Measurements from ENCODE around the gene PALMD.

The PALMD gene

DNA sequence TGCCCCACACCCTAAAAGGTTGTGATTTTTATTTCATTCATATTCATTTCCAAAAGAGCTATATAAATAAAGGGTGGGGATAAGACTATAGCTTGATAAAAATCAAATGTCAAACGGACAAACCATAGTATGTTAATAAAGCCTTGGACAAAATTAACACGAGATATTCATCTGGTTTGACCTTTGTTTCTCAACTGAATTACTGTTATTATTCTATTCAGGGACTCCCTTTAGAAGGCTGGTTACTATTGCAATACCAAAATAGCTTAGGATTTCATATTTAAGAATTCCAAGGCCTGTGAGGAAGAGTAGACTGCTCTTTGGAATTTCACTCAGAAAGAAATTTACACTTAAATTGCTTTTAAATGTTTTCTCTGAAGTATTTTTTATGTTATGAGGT is 10.2 kb upstream of the PALMD start:
- DNase-seq = no peak

DNA sequence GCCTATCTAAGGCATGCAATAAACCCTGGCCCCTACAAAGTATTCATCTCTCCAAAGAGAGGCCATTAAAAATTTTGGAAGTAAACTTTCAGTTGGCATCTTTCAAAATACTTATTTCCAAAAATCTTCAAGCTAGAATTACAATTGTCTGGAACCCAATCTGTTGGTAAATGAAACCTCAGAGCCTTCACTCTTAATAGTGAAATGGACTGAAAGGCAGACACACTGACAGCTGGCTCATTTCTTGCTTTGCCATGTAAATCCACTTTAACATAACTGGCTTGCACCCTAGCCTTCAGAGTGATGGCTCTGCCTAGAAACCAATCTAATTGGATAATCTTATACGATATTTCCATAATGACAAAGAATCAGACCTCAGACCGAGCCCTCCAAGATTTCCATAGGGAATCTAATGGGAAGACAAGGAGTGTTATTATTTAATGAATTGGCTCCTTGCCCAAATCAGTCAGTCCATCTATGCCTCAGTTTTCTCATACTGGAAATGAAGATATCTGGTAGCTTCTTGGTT is 9.2 kb upstream of the PALMD start:
- no peak for DNase-seq

DNA sequence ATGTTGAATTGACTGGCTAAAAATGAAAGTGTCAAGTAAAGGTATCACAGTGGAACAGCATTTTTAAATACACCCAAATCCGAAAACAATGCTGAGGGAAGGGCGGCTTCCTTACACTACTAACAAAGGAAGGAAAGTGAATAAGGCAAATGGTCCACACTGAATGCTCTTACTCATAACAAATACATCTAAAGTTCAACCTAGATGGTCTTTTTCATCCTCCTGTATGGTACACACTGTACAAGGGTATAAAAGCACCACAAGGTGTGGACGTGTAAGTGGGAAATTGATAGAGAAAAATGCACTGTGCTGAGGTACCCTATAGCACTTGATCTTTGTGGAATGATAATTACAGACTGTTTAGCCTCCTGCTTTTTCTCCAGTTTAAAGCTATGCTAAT is 7.1 kb upstream of the PALMD start:
- DNase-seq = no peak

DNA sequence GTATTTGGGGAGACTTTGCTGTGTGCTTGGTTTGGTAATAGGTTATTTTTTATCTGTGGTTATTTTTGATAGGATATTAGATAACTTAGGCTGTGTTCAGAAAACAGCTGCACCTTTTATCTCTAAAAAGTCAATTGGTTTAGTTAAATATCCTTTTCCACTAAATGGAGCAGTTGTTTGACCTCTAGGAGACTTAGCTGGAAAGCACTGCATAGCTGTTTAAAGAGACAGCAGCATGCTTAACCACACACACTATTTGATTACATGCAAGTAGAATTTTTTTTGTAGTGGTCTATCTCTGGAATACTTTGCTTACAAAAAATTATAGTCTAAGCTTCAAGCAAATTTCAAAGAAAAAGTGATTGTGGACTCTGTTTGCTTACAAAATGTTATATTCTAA is 6.5 kb upstream of the PALMD start:
- no peak for DNase-seq

DNA sequence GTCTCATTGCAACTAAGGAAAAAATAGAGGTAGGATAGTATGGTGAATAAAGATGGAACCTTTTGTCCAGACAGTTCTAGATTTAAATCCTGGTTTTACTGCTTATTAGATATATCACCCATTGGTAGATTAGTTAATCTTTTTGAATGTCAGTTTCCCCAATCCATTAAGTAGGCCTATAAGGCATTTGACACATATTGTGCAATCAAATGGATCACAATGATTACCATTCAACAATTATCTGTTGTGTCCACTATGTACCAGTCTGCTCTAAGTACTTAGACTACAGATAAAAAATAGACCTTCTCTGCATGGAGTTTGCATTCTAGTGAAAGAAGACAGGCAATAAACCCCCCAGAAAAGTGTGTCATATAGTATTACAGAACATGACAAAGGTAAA is 6.0 kb upstream of the PALMD start:
- no peak for DNase-seq

DNA sequence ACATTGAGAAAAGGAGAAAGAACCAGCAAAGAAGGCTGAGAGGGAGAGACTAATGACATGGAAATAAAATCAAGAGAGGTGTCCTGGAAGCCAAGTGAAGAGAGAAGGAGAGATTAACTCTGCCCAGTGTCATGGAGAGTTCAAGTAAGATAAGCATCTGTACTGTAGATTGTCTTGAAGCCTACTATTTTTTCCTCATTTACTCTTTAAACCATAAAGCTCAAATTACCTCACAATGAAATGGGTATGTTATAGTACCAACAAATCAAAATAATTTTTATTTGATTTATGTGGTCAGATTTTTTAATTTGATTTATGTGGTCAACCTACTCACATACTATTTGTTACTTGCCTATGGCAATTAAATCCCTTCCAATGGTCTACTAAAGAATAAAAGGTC is 5.2 kb upstream of the PALMD start:
- DNase-seq = no peak

DNA sequence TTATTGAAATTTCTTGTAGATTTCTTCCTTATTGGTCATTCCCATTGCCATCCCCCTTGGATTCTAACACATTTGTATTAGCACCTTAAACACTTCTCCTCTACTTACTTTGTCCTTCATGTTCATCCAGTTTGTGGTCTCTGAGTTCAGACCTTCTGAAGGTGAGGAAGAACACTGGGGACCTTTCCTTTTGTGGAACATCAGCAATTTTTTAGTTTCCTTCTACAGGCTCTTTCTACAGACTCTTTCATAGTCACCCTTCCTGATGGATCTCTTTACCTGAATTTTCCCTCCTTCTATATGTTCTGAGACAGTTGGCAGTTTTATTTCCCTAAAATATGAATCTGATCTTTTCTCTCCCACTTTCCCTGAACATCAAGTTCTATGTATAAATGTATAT is 4.4 kb upstream of the PALMD start:
- no peak for DNase-seq

DNA sequence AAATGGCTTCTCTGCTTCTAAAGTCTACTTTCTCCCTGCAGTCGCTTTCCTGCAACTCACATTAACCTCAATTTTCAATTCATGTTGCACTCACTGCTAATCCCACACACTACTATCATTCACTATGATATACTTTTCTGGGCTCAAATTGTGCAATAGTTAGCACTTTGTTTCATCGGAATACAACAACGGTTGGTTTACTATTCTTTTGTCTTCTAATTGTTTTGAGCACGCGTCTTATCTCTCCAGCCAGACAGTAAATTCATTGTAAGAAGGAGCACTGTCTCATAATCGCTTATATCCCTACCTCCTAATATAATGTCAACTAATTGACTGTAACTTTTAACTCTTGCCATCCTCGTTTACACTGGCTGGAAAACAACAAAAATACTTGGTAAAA is 3.9 kb upstream of the PALMD start:
- no peak for DNase-seq

DNA sequence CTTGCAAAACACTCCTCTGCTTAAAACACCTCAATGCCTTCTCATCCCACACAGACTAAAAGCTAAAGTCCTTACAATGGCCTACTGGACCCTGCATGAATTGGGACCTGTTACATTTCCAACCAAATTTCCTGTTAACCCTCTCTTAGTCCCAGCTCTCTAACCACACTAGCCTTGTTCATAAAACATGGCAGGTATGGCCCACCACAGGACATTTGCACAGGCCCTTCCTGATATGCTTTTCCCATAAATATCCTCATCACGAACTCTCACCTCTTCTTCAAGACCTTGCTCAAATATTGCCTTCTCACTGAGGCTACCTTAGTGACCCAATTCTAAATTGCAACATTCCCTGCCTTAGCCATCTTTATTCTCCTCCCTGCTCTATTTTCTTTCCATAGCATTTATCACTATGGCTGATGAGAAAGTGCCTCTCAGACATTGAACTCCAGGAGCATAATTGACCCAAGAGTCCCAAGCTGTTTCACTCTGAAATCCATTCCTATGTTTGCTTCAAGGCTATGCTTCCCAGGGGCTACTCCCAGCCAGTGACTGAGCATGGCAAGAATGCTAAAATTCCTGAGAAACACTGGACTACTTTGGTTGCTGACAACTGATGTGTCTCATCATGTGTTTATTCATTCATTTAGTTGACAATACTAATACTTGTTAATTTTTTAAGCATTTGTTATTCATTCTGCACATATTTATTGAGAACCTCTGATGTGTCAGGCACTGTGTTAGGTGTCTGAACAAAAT is 2.7 kb upstream of the PALMD start:
- DNase-seq = no peak

DNA sequence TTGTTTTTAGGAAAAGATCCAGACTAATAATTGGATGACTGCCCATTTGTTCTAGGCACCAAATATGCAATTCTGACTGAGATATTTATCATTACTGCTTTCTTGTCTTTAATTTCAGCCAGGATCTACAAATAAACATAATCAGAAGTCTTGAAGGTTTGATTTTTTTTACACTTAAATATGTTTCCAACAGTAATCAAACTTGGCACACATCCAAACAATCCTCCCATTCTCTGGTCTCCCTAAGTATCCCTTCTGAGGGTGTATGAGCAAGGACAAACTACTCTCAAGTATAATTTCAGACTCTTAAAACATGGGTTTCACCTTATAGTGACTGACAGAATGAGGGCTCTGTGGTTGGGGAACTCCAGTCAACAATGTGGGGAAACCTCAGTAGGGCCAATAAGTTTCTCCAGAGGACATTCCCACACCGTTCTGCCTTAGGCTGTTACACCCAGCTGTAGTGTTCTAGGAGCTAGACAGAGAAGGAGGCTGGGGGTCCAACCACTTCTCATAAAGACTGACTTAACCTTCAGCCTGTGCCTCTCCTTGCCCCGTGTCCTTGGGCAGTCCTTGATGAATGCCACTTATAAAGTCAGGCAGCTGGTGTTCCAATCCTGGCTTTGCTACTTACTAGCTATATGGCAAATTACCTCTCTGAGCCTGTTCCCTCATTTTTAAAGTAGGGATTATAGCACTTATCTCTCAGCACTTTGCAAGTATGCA is 1.5 kb upstream of the PALMD start:
- no peak for DNase-seq

DNA sequence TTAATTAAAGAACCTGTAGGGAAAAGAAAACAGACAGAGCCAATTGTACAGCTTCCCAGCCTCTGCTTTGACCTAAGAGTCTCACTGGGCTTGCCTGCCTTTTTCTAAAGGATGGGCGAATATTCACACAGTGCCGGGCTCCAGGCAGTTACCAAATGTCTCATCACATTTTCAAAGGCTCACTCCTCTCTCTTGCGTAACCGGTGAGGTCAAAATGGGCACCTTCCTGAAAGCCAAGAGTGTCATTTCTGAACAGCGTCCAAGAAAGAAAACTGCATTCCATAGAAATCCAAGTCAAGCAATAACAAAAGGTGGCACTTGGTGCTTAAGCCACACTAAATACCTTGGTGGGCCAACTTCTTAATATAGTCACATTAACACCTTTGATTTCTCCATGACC is 710 bp upstream of the PALMD start:
- DNase-seq = no peak

DNA sequence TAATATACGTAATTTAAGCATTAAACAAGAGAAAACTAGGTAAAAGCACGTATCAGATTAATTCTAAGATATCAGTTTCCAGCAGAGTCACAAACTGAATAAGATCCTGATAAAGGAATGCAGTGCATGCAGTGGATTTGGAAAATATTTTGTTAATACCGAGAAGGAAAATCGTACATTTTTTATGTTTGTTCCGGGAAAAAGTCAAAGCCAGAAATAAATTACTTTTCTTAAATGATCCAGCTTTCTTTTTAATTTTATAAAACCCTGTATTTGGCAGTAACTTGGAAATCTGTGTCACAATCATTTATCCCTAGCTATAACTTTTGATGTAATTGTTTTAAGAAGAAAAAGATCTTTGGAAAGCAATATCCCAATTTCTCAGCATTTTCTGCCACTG is 955 bp downstream of the PALMD start:
- no peak for DNase-seq

DNA sequence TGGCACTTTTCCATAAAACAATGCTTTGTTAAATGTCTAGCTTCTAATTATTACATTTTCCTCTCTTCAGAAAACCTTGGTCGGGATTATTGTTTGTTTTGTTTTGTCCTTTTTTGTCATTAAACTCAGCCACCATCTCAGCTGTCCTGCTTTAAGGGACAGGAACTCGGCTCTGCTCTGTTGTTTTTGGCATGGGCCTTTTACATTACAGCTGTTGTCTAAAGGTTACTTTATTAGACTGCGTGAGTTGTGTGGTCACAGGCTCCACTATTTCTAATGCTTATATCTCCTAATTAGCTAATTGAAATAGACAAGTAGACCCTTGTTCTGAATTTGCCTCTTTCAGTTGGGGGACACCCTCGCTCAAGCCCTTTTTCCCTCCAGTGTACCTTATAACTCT is 1.6 kb downstream of the PALMD start:
- DNase-seq = no peak

DNA sequence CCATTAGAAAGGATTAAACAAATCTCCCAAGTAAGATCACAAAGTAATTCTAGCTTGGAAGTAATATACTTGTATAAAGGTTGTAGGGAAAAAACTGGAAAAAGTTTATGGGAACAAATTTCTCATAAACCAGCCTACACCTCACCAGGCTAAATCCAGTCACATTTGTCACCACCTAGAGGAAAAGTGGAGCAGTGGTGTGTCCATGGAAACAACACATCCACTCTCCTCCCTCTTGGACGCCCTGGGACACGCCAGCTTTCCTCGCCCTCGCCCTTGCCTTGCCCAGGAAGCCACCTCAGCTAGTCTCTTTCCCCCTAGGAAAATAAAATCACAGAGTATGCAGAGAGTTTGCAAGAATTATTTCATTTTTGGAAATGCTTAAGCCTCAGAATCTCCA is 2.2 kb downstream of the PALMD start:
- no peak for DNase-seq

DNA sequence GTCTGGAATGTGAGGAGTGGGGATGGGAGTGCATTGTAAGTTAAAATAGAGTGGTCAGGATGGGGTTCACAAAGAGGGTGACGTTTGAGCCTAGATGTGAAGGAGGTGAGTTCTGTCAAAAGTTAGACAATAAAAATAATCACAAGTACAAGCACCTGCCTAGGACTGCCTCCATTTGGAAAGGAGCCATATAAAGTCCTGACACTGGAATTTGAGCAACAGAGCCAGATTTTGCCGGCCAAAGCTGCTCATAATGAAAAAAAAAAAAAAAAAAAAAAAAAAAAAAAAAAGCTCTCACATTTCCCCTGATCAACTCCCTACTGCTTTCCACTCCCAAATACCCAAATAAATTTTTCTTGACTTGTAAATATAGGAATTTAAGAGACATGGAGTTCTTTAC is 4.1 kb downstream of the PALMD start:
- no peak for DNase-seq

DNA sequence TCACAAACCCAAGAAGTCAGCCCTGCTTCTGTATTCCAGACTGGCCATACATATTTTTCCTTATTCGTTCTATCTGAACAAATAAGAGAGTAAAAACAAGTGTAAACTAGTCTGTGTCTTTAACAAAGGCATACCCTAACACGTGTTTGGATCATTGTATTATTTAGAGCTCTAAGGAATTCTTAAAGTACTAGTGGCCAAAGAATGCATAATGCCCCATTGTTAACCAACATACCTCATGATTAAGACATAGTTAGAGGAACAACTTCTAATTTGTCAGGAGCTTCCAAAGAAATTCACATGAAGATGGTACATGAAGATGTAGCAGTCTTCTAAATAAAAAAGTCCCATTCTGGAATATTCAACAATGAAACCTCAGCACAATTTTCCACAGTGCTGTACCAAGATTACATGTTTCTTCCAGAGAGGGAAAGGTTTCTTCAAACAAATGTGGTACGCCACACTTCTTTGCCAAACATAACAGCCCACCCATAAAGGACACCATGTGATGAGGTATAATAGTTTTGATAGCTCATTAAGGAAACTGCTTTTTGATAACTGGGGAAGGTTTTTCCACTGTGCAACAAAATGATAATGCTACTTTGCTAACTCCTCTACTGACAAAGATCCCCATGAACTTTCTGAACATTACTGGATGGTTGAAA is 5.0 kb downstream of the PALMD start:
- DNase-seq = no peak

DNA sequence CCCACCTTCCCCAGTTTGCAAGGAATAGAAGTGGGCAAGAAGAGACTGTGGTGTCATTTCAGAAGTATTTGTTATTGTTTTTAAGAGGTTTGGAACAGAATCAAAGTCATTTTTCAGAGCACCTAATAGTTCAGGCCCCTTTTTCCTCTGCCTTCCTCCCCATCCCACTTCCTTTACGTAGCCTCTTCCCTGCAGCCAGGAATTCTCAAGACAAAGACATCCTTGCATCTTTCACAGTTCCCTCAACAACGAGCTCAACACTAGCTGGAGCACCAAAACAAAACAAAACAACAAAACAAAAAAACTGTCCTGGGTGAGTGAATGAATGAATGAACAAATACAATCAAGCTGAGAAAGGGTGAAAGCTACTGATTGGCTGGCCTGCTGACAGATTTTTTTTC is 7.0 kb downstream of the PALMD start:
- DNase-seq = no peak

DNA sequence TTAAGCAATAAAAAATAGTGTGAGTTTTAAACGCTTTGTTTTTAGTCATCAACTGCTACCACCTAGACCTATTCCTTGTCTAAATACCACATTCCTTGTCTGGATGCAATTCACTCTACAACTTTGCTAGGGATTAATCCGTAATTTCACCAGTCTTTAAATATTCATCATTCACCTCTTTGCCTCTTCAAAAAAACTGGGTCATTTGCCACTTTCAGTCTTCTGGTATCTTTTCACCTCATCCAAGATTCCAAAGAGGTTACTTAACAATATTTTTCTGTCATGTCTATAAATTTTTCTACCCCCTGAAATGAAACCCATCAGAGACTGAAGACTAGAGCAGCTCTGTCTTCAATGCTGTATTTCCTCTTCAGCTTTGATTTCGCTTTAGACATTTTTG is 9.5 kb downstream of the PALMD start:
- no peak for DNase-seq

DNA sequence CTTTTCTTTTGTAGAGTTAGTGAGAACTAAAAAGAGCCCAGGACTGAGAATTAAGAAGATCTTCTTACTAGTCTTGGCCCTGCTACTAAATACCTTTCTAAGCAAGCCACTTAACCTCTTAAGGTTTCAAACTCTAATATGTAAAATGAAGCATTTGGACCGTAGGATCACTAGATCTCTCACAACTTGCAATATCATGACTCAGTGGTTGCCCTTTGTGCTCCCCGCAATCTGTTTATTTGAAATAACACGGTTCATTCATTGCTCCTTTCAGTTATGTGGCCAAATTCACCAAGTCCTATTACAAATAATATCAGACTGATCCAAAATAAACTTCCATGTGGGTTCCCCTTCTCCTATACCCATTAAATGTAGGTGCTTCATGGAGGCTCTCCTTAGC is 10.8 kb downstream of the PALMD start:
- no peak for DNase-seq

DNA sequence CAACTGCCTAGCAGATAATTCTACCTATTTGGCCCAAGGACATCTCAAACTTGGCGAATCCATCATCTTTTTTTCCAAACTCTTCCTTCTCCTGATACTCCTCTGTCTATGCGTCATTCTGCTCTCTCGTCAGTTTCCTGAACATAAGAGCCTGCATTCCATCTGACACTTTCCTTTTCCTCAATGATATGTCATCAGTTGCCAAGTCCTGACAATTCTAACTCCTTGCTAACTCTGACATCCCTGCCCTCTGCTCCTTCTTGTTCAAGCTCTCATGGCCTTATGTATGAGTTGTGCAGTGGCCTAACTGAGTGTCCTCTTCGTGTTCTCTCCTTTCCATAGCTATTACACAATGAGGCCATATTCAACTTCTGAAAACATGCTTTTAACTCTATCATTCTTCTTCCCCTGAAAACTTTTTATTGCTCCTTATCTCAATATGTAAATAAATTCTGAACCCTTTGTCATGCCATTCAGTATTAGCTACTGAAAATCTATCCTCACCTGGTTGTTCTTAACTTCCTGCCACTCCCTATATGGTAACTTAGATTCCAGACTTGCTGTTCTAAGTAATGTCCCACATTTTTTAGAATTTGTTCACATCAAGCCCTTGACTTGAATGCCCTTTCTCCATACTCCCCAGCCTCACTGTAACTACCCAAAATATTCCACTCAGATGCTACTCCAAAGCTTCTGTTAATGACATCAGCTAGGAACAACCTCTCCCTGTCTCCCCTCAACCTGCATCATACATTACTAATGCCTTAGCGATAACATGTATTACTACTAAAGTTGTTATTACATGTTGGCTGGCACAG is 11.5 kb downstream of the PALMD start:
- no peak for DNase-seq

DNA sequence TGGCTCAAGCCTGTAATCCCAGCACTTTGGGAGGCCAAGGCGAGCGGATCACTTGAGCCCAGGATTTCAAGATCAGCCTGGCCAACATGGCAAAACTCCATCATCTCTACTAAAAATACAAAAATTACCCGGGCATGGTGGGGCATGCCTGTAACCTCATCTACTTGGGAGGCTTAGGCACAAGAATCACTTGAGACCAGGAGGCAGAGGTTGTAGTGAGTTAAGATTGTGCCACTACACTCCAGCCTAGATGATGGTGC is 12.0 kb downstream of the PALMD start:
- no peak for DNase-seq

DNA sequence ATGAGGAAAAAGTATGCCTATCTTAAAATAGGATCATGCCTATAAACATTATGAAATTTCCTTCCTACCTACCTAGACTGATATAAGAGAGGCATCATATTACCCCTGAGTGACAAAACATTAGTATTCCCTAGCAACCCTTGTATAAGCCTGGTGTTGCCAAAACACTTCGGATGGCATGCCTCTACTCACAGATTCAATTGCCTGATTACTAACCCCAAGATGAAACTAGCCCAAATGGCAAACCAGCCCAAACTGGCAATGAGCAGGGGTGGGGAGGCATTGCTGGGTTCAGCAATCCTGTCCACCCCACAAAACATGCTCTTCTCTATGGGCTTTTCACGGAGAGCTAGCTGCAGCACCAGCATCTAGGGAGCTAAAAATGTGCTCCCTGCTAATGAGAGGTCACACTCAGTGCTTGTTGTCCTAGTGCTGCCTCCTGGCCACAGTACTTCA is 13.9 kb downstream of the PALMD start:
- DNase-seq = no peak

DNA sequence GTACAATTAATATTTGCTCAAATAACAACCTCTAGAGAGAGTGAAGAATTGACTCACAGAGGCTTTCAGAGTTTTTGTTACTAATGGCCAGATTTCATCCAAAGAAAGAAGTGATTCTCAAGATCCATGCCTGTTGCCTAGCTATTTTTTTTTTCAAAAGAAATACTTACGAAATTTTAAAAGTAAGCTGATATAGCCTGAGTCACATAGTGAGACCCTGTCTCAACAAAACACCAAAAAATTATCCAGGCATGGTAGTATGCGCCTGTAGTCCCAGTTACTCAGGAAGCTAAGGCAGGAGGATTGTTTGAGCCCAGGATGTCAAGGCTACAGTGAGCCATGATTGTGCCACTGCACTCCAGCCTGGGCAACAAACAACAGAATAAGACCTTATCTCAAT is 14.6 kb downstream of the PALMD start:
- DNase-seq = no peak
